ENCODE data around the gene CAMK2A. TPM values are rescaled to one million over a fixed set of nuclear protein-coding genes. Genes with fewer than 3 reads are reported as not detected.

The CAMK2A gene
- total RNA-seq, 2 experiments from 2014 or later, result not detected

DNA sequence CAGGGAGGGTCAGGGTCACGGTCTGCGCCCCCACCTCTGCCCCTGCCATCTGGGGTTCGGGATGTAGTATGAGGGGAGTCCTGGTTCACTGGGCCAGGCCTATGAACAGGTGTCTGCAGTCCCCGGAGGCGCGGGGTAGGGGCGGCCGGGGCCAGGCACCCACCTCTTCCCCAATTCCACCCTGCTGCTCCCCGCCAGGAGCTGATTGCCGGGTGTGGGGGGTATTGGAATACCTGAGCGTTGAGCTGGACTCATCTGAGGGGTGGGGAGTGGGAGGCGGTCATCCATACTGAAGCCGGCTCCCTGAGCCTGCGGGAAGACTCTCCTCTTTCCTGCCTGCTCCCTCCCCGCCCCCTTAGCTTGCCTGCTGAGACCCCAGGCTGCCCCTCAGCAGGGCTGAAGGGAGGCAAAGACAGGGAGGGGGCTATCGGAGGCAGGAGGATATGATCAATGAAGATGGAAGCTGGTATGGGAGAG, 99.0 kb downstream of the CAMK2A start:
- Mint-ChIP-seq H3K4me1 (ENCODE audit: low read depth) (peaks cover 2% of the 10 kb centered on the region), H3K27me3 (peaks cover 20% of the 10 kb centered on the region)

DNA sequence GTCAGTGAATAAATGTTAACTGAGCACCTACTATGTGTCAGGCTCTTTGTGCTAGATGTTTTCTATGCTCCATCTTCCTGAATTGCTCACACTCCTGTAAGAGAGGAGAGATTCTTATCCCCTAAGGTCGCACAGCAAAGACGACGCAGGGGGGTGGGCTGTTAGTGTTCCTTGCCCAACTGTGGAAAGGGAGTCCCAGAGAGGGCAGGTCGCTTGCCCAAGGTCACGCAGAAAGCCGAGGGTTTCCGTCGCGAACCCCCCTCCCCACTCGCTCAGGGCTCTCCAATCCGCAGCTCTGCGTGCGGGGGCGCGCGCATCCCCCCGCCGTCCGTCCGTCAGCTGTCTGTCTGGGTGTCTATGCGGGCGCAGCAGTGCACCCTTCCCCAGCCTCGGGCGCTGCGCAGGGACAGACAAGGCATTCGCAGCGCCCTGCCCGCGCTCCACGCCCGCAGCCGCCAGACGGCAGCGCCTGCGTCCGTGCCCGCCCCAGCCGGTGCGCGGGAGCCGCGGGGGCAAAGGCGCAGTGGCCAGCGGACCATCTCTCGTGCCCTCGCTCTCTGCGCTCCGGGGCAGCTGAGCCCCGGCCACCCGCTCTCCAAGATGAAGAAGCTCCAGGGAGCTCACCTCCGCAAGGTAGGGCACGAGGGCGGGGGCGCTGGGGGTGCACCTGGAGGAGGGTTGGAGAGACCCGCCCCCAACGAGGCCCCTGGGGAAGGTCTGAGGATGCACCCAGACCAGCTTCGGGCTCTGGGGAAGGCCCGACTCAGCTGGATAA, 99.7 kb downstream of the CAMK2A start, which contains the start of gene SLC6A7:
TSS of gene SLC6A7 (plus strand) at position 335 of the 775 bp plus-strand sequence. CDS start at position 601, 266 bp downstream.
- TF ChIP-seq, protein P1, sequence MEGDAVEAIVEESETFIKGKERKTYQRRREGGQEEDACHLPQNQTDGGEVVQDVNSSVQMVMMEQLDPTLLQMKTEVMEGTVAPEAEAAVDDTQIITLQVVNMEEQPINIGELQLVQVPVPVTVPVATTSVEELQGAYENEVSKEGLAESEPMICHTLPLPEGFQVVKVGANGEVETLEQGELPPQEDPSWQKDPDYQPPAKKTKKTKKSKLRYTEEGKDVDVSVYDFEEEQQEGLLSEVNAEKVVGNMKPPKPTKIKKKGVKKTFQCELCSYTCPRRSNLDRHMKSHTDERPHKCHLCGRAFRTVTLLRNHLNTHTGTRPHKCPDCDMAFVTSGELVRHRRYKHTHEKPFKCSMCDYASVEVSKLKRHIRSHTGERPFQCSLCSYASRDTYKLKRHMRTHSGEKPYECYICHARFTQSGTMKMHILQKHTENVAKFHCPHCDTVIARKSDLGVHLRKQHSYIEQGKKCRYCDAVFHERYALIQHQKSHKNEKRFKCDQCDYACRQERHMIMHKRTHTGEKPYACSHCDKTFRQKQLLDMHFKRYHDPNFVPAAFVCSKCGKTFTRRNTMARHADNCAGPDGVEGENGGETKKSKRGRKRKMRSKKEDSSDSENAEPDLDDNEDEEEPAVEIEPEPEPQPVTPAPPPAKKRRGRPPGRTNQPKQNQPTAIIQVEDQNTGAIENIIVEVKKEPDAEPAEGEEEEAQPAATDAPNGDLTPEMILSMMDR (IDR thresholded peaks at IDR 0.05), result no peak
- H3K4me1 Mint-ChIP-seq (ENCODE audit: low read depth), result peaks cover 2% of the 10 kb centered on the region
- ATAC-seq, result no peak
- CTCF ChIA-PET, result interaction anchor here (0.7 kb wide), 1 partner anchor 28 kb away, joined by 3 read pairs; no protein-coding TSS in a partner anchor
- intact Hi-C loops (cut with micrococcal nuclease), result no loop called here
- no peaks in the 10 kb centered on the region for H3K9me3 Mint-ChIP-seq
- no peak within 1 kb of the TSS for H3K4me3 Mint-ChIP-seq
- no peak within 1 kb of the TSS for H3K27ac Mint-ChIP-seq
- H3K27me3 Mint-ChIP-seq, result peaks cover 20% of the 10 kb centered on the region
- no peaks in the 10 kb centered on the region for H3K36me3 Mint-ChIP-seq (ENCODE audit: low read depth)
- POLR2A ChIA-PET, result no interaction called here
- no peak for DNase-seq

More for the DNA sequence above, 99.0 kb downstream of the CAMK2A start:
- no peak for ATAC-seq
- ChIA-PET CTCF (interaction anchor here (0.7 kb wide), 1 partner anchor 28 kb away, joined by 3 read pairs; no protein-coding TSS in a partner anchor), POLR2A (no interaction called here)
- Mint-ChIP-seq H3K36me3 (ENCODE audit: low read depth) (no peaks in the 10 kb centered on the region), H3K4me3 (no peak overlapping the region), H3K9me3 (no peaks in the 10 kb centered on the region), H3K27ac (no peak overlapping the region)
- intact Hi-C loops (cut with micrococcal nuclease), result no loop called here
- TF ChIP-seq, protein P1 (IDR thresholded peaks at IDR 0.05), result no peak
- DNase-seq, result no peak

DNA sequence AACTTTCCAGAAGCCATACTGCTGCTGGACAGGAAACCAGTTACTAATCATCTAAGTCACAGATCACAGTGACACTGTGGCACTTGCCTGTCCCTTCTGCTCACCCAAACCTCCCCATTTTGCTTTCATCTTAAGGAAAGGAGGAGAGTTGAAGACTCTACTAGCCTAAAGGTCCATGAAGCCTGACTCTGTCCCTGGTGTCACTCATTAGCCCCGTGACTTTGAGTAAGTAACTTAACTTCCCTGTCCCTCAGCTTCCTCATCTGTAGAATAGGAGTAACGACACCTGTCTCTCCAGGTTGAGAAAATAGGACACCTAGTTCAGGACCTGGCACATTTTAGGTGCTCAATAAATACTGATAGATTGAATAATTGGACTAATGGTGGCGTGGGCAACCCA, 100.2 kb downstream of the CAMK2A start:
- Mint-ChIP-seq H3K27ac (no peak overlapping the region), H3K4me3 (no peak overlapping the region), H3K4me1 (ENCODE audit: low read depth) (peaks cover 2% of the 10 kb centered on the region), H3K36me3 (ENCODE audit: low read depth) (no peaks in the 10 kb centered on the region), H3K27me3 (peaks cover 20% of the 10 kb centered on the region), H3K9me3 (no peaks in the 10 kb centered on the region)
- CTCF ChIA-PET, result no interaction called here
- TF ChIP-seq, protein P1 (IDR thresholded peaks at IDR 0.05), result no peak
- intact Hi-C loops (cut with micrococcal nuclease), result no loop called here
- POLR2A ChIA-PET, result no interaction called here
- no peak for DNase-seq
- no peak for ATAC-seq

DNA sequence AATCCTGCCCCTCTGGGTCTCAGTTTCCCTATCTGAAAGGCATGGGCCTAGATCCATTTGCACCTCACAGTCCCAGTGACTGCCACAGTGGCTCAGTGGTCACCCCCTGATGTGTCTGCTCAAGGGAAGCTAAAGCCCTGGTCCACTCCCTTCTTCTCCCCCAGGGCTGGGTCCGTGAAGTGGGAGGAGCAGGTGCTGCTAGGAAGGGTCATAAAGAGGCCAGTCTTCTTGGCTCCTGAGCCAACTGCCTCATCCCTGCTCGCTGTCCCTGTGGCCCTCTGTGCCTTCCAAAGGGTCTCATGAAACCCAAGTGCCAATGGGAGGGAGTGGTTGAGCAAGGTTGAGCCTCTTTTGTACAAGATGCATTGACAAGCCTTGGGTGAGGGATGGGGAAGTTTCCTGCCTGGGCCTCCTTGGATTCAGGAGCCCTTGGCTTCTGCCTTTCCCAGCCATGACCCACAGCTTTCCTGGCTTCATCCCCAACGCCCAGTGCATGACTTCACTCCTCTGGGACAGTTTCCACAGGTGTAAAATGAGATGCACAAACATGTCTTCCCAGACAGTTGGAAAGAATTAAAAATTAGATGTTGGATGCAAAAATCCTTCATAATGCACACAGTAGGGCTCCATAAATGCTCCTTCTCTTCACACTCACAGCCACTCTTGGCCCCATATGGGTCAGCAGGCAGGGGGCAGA, 101.3 kb downstream of the CAMK2A start:
- H3K27ac Mint-ChIP-seq, result no peak overlapping the region
- ATAC-seq (no peak), DNase-seq (no peak)
- no peaks in the 10 kb centered on the region for H3K36me3 Mint-ChIP-seq (ENCODE audit: low read depth)
- TF ChIP-seq, protein P1 (IDR thresholded peaks at IDR 0.05), result no peak
- no peak overlapping the region for H3K4me3 Mint-ChIP-seq
- ChIA-PET POLR2A (no interaction called here), CTCF (no interaction called here)
- intact Hi-C loops (cut with micrococcal nuclease), result no loop called here
- H3K4me1 Mint-ChIP-seq (ENCODE audit: low read depth), result peaks cover 2% of the 10 kb centered on the region
- no peaks in the 10 kb centered on the region for H3K9me3 Mint-ChIP-seq
- H3K27me3 Mint-ChIP-seq, result peaks cover 20% of the 10 kb centered on the region

DNA sequence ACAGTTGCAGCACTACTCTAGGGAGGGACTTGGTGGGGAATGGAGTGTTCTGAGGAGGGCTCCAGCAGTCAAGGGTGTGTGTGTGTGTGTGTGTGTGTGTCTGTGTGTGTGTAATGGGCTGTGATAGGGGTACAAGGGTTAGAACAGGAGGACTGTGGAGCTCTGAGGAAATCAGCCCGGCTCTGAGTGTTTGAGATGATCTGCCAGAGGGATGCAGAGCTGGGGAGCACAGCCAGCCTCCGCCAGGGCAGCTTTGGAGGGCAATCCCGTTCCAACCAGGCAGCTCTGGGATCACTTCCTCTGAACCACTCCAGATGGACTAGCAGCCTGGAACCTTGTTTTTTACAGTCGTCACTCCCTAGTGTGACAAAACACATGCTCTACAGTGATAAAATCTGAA, 102.7 kb downstream of the CAMK2A start:
- Mint-ChIP-seq H3K27ac (no peak overlapping the region), H3K4me3 (no peak overlapping the region), H3K27me3 (peaks cover 18% of the 10 kb centered on the region), H3K36me3 (ENCODE audit: low read depth) (no peaks in the 10 kb centered on the region), H3K9me3 (no peaks in the 10 kb centered on the region), H3K4me1 (ENCODE audit: low read depth) (peaks cover 2% of the 10 kb centered on the region)
- ChIA-PET POLR2A (no interaction called here), CTCF (no interaction called here)
- TF ChIP-seq, protein P1 (IDR thresholded peaks at IDR 0.05), result no peak
- intact Hi-C loops (cut with micrococcal nuclease), result no loop called here
- no peak for DNase-seq
- ATAC-seq, result no peak
